WTC11 (cell line): ENCODE results near the gene ABCA3. TPM values are rescaled to one million over a fixed set of nuclear protein-coding genes. Genes with fewer than 3 reads are reported as not detected.

Source experiments
- ATAC-seq: fragments of 200-7000 bp; cut with Tn5 transposase; 2 replicates; pipeline ENCODE4 v1.10.0; 2021; ENCODE audit warnings: mild to moderate bottlenecking, moderate library complexity
- CTCF ChIA-PET: fragments of 300-600 bp; sonication (Branson Sonifier 250); formaldehyde crosslinking; loops from one replicate; lab custom pipeline; 2021; ENCODE audit warnings: antibody characterized with exemption; lab: Charles Lee
- POLR2A ChIA-PET: fragments of 350-600 bp; sonication (Branson Sonifier 250); formaldehyde crosslinking; loops from one replicate; lab custom pipeline; 2021; ENCODE audit warnings: antibody characterized with exemption; lab: Charles Lee
- DNase-seq: peaks from one replicate; pipeline ENCODE4 v3.0.0; 2021; ENCODE audit warnings: low spot score
- H3K27ac Mint-ChIP-seq: 2 replicates; pipeline ENCODE4 v1.8.0; 2021; ENCODE audit warnings: mixed read lengths
- H3K27me3 Mint-ChIP-seq: 2 replicates; pipeline ENCODE4 v1.8.0; 2021; ENCODE audit warnings: low read depth, mild to moderate bottlenecking, moderate library complexity, mixed read lengths
- H3K36me3 Mint-ChIP-seq: 2 replicates; pipeline ENCODE4 v1.8.0; 2021; ENCODE audit warnings: mixed read lengths
- H3K4me1 Mint-ChIP-seq: 2 replicates; pipeline ENCODE4 v1.8.0; 2022; ENCODE audit warnings: mixed read lengths
- H3K4me3 Mint-ChIP-seq: 2 replicates; pipeline ENCODE4 v1.8.0; 2021; ENCODE audit warnings: mild to moderate bottlenecking, moderate library complexity, mixed read lengths
- H3K9me3 Mint-ChIP-seq: 2 replicates; pipeline ENCODE4 v1.8.0; 2021; ENCODE audit warnings: mixed read lengths
- ARID4B ChIP-seq: sonication (generic); formaldehyde crosslinking; IDR thresholded peaks from 2 replicates; pipeline ENCODE4 v1.8.0; 2023; ENCODE audit warnings: missing genetic modification reagents, mild to moderate bottlenecking, borderline replicate concordance
- ELF4 ChIP-seq: sonication (generic); formaldehyde crosslinking; IDR thresholded peaks from 2 replicates; pipeline ENCODE4 v1.8.1; 2022; ENCODE audit warnings: low read depth, mild to moderate bottlenecking, moderate library complexity, missing genetic modification reagents
- EMX1 ChIP-seq: fragments of 250-450 bp; sonication (Bioruptor Pico); IDR thresholded peaks from 2 replicates; pipeline ENCODE4 v1.8.0; 2021; ENCODE audit warnings: mild to moderate bottlenecking
- FOXP1 ChIP-seq: sonication (generic); formaldehyde crosslinking; IDR thresholded peaks from 2 replicates; pipeline ENCODE4 v1.8.0; 2022; ENCODE audit warnings: missing genetic modification reagents, mild to moderate bottlenecking, moderate library complexity, borderline replicate concordance
- IRF2 ChIP-seq: sonication (generic); formaldehyde crosslinking; IDR thresholded peaks from 2 replicates; pipeline ENCODE4 v1.8.0; 2022; ENCODE audit warnings: low read depth, missing genetic modification reagents, borderline replicate concordance
- MLX ChIP-seq: sonication (generic); formaldehyde crosslinking; IDR thresholded peaks from 2 replicates; pipeline ENCODE4 v1.8.1; 2023; ENCODE audit warnings: mild to moderate bottlenecking, missing genetic modification reagents, moderate library complexity
- NFATC4 ChIP-seq: fragments of 250-450 bp; sonication (Bioruptor Pico); IDR thresholded peaks from 2 replicates; pipeline ENCODE4 v1.9.0; 2021; ENCODE audit warnings: mild to moderate bottlenecking
- NFE2L1 ChIP-seq: sonication (generic); formaldehyde crosslinking; IDR thresholded peaks from 2 replicates; pipeline ENCODE4 v1.8.1; 2023; ENCODE audit warnings: missing genetic modification reagents
- NFYB ChIP-seq: sonication (generic); formaldehyde crosslinking; conservative IDR thresholded peaks from 2 replicates; pipeline ENCODE4 v1.8.0; 2022; ENCODE audit warnings: low read depth, missing genetic modification reagents
- SMAD4 ChIP-seq: sonication (generic); formaldehyde crosslinking; IDR thresholded peaks from 2 replicates; pipeline ENCODE4 v1.8.0; 2022; ENCODE audit warnings: mild to moderate bottlenecking, missing genetic modification reagents
- TP53 ChIP-seq: sonication (generic); formaldehyde crosslinking; IDR thresholded peaks from 2 replicates; pipeline ENCODE4 v1.8.1; 2023; ENCODE audit warnings: mild to moderate bottlenecking, missing genetic modification reagents
- ZBTB21 ChIP-seq: sonication (generic); formaldehyde crosslinking; IDR thresholded peaks from 2 replicates; pipeline ENCODE4 v1.8.1; 2023; ENCODE audit warnings: mild to moderate bottlenecking, missing genetic modification reagents, borderline replicate concordance
- ZNF423 ChIP-seq: fragments of 250-450 bp; sonication (Bioruptor Pico); IDR thresholded peaks from 2 replicates; pipeline ENCODE4 v2.1.2; 2022; ENCODE audit warnings: mild to moderate bottlenecking, moderate library complexity
- total RNA-seq: library from RNA; stranded (reverse); gene quantifications from 3 replicates; pipeline ENCODE4 v1.2.3, GENCODE V29; 2021
- TF ChIP-seq, protein P1 (sequence below): sonication (generic); formaldehyde crosslinking; IDR thresholded peaks from 2 replicates; pipeline ENCODE4 v1.8.1; 2023; ENCODE audit warnings: mild to moderate bottlenecking, missing genetic modification reagents, moderate library complexity
- TF ChIP-seq, protein P2 (sequence below): fragments of 200-600 bp; IDR thresholded peaks from 2 replicates; pipeline ENCODE4 v1.8.0; 2022; ENCODE audit warnings: antibody characterized with exemption
- TF ChIP-seq, protein P3 (sequence below): sonication (generic); formaldehyde crosslinking; IDR thresholded peaks from 2 replicates; pipeline ENCODE4 v1.8.1; 2022; ENCODE audit warnings: mild to moderate bottlenecking, missing genetic modification reagents, moderate library complexity, borderline replicate concordance
- TF ChIP-seq, protein P4 (sequence below): sonication (generic); formaldehyde crosslinking; IDR thresholded peaks from 2 replicates; pipeline ENCODE4 v1.8.0; 2022; ENCODE audit warnings: mild to moderate bottlenecking, missing genetic modification reagents
- TF ChIP-seq, protein P5 (sequence below): fragments of 250-450 bp; sonication (Bioruptor Pico); IDR thresholded peaks from 2 replicates; pipeline ENCODE4 v1.9.0; 2021; ENCODE audit warnings: mild to moderate bottlenecking

ABCA3 gene
- total RNA-seq, 1 experiment from 2014 or later, result 12.1 TPM

- no peak for TF ChIP-seq ZNF423 (CRISPR knock-in tag)
Measured at GRCh38 chr16:2333231-2333630, 7.3 kb downstream of the ABCA3 start (continued).

DNA sequence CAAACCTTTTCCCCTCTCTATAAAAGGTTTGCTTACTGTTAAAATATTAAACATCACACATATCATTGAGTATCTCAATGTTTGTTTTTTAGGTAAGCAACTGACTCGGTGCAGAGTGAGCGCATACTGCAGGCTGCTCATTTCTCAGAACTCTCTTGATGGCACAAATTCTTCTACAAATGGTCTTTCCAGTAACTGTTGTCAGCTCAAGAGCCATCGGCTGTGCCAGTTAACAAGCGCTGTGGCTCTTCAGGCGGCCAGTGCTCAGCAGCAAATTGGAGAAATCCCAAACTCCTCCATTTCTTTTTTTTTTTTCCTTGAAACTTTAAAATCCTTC is 8.6 kb downstream of the ABCA3 start:
- Mint-ChIP-seq H3K4me3 (no peak overlapping the region), H3K27ac (peak overlapping the region; percentile 12; the same call in 1 of the 2 replicates), H3K4me1 (no peaks in the 10 kb centered on the region), H3K9me3 (no peaks in the 10 kb centered on the region), H3K36me3 (no peaks in the 10 kb centered on the region), H3K27me3 (peaks cover 5% of the 10 kb centered on the region)
- no peak for DNase-seq
- ChIA-PET POLR2A (no interaction called here), CTCF (interaction anchor here (1.3 to 1.6 kb wide), 2 partner anchors 8 to 16 kb away, joined by 4 to 7 read pairs; partner anchors contain the start of gene ABCA3)
- TF ChIP-seq ZBTB21 (no peak), NFE2L1 (no peak), ELF4 (no peak), EMX1 (CRISPR knock-in tag) (no peak)
- TF ChIP-seq, protein P1, sequence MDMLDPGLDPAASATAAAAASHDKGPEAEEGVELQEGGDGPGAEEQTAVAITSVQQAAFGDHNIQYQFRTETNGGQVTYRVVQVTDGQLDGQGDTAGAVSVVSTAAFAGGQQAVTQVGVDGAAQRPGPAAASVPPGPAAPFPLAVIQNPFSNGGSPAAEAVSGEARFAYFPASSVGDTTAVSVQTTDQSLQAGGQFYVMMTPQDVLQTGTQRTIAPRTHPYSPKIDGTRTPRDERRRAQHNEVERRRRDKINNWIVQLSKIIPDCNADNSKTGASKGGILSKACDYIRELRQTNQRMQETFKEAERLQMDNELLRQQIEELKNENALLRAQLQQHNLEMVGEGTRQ (CRISPR knock-in tag), result no peak
- TF ChIP-seq, protein P2, sequence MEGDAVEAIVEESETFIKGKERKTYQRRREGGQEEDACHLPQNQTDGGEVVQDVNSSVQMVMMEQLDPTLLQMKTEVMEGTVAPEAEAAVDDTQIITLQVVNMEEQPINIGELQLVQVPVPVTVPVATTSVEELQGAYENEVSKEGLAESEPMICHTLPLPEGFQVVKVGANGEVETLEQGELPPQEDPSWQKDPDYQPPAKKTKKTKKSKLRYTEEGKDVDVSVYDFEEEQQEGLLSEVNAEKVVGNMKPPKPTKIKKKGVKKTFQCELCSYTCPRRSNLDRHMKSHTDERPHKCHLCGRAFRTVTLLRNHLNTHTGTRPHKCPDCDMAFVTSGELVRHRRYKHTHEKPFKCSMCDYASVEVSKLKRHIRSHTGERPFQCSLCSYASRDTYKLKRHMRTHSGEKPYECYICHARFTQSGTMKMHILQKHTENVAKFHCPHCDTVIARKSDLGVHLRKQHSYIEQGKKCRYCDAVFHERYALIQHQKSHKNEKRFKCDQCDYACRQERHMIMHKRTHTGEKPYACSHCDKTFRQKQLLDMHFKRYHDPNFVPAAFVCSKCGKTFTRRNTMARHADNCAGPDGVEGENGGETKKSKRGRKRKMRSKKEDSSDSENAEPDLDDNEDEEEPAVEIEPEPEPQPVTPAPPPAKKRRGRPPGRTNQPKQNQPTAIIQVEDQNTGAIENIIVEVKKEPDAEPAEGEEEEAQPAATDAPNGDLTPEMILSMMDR, result no peak
- ATAC-seq, result no peak

DNA sequence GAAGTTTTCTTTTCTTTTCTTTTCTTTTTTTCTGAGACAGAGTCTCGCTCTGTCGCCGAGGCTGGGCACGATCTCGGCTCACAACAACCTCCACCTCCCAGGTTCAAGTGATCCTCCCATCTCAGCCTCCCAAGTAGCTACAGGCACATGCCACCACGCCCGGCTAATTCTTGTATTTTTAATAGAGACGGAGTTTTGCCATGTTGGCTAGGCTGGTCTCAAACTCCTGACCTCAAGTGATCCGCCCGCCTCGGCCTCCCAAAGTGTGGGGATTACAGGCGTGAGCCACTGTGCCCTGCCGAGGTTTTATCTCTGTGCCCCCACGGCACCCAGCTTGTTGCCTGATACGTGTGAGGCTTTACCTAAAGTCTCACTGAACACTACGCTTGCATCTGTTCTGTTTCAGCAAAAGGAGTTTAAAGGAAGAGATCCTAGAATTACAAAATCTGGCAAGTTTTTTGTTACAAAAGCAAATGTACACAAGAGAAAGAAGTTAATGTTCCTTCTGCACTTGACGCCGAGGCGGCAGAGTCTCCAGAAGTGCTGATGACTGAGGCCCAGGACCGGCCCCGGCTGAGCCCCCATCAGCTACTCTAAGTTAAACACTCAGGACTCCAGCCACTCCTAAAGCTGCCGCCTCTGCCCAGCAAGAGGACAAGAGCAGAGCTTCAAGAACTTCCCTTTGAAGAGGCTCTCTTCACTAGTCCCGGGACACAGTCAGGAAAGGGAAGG is 9.2 kb downstream of the ABCA3 start:
- H3K27me3 Mint-ChIP-seq, result peaks cover 5% of the 10 kb centered on the region
- no peaks in the 10 kb centered on the region for H3K4me1 Mint-ChIP-seq
- TF ChIP-seq ARID4B (CRISPR knock-in tag), result no peak
- TF ChIP-seq, protein P3, sequence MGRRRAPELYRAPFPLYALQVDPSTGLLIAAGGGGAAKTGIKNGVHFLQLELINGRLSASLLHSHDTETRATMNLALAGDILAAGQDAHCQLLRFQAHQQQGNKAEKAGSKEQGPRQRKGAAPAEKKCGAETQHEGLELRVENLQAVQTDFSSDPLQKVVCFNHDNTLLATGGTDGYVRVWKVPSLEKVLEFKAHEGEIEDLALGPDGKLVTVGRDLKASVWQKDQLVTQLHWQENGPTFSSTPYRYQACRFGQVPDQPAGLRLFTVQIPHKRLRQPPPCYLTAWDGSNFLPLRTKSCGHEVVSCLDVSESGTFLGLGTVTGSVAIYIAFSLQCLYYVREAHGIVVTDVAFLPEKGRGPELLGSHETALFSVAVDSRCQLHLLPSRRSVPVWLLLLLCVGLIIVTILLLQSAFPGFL (CRISPR knock-in tag), result no peak
- TF ChIP-seq NFATC4, result no peak
- TF ChIP-seq, protein P2, result no peak
- no peak for TF ChIP-seq ELF4
- no peak for TF ChIP-seq MLX (CRISPR knock-in tag)
- no peak for TF ChIP-seq SMAD4
- no peak for TF ChIP-seq IRF2
- no peak for TF ChIP-seq TP53
- no peak for TF ChIP-seq FOXP1 (CRISPR knock-in tag)
- no peak for TF ChIP-seq NFYB (CRISPR knock-in tag)
- TF ChIP-seq, protein P4, sequence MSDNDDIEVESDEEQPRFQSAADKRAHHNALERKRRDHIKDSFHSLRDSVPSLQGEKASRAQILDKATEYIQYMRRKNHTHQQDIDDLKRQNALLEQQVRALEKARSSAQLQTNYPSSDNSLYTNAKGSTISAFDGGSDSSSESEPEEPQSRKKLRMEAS (CRISPR knock-in tag), result no peak
- TF ChIP-seq, protein P5, sequence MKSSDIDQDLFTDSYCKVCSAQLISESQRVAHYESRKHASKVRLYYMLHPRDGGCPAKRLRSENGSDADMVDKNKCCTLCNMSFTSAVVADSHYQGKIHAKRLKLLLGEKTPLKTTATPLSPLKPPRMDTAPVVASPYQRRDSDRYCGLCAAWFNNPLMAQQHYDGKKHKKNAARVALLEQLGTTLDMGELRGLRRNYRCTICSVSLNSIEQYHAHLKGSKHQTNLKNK, result no peak
- ChIA-PET CTCF (interaction anchor here (1.3 to 1.6 kb wide), 2 partner anchors 9 to 15 kb away, joined by 4 to 7 read pairs; partner anchors contain the start of gene ABCA3), POLR2A (no interaction called here)
- H3K36me3 Mint-ChIP-seq, result no peaks in the 10 kb centered on the region
- H3K9me3 Mint-ChIP-seq, result no peaks in the 10 kb centered on the region
- no peak for DNase-seq
- ATAC-seq, result no peak
- H3K27ac Mint-ChIP-seq, result no peak overlapping the region
- no peak overlapping the region for H3K4me3 Mint-ChIP-seq
